Measurements from ENCODE around the gene CCDC85C. TPM values are rescaled to one million over a fixed set of nuclear protein-coding genes. Genes with fewer than 3 reads are reported as not detected.
A peak's percentile ranks its signal among the peaks of the same experiment; 100 is the strongest.

CCDC85C gene
- total RNA-seq, 6 donors from 2014 or later: 5.2 to 31.0 (median 20.4) TPM

GRCh38 chr14:99505089-99505488 lies 98.9 kb downstream of the CCDC85C start:
- no peak for TF ChIP-seq CTCF (IDR thresholded peaks at IDR 0.05)
- no peak for TF ChIP-seq POLR2A (IDR thresholded peaks at IDR 0.05)
- no peak for TF ChIP-seq POLR2AphosphoS5 (IDR thresholded peaks at IDR 0.05)
- Histone ChIP-seq H3K9me3 (no peaks in the 10 kb centered on the region), H3K27ac (no peak overlapping the region), H3K4me3 (no peak overlapping the region), H3K36me3 (peaks cover 61 to 100% (median 94%) of the 10 kb centered on the region in 4 donors), H3K4me1 (peaks cover 0 to 7% (median 5%) of the 10 kb centered on the region in 4 donors), H3K27me3 (no peaks in the 10 kb centered on the region)
- 85 to 93% methylated on average over 5 of the region's 5 CpGs for WGBS, 2 donors
- ATAC-seq (ENCODE audit: low FRiP score in 2 of 2): no peak
- no peak for DNase-seq

DNA sequence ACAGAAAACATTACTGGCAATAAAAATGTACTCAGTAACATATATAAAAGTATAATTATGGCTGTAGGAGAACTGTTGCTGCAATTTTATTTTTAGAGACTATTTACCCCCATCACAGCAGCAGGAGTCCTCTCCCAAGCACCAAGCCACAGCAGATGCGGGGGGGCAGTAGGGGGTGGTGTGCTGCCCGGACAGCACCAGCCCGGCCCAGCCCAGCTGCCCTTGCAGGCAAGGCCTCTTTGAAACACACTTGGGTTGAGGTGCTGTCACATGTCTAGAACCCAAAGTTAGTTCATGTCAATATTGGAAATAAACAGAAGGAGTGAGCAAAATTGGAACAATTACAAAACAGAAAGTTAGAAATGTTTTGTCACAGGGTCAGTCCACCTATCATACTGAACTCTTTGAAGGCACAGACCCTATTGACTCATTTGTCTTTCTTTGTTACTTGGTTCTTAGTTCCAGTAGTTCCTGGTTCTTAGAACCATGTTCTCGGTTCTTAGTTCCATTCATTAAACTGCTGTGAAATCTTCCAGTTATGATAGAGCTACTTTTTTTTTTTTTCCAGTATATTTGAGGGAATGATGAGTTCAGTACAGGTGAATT lies 100.1 kb downstream of the CCDC85C start:
- Histone ChIP-seq H3K4me1 (peaks cover 0 to 7% (median 5%) of the 10 kb centered on the region in 4 donors), H3K9me3 (no peaks in the 10 kb centered on the region), H3K27me3 (no peaks in the 10 kb centered on the region), H3K36me3 (peaks cover 55 to 100% (median 87%) of the 10 kb centered on the region in 4 donors), H3K4me3 (no peak overlapping the region), H3K27ac (no peak overlapping the region)
- DNase-seq: peak in 1 of 2 donors; percentile 60
- TF ChIP-seq CTCF (IDR thresholded peaks at IDR 0.05) (no peak), EP300 (IDR thresholded peaks at IDR 0.05) (no peak)
- ATAC-seq (ENCODE audit: low FRiP score in 2 of 2): no peak
- 93% methylated on average over 4 of the region's 4 CpGs for WGBS, 2 donors

GRCh38 chr14:99502989-99503421 lies 101.0 kb downstream of the CCDC85C start:
- peaks cover 0 to 7% (median 5%) of the 10 kb centered on the region in 4 donors for H3K4me1 ChIP-seq
- H3K9me3 ChIP-seq: no peaks in the 10 kb centered on the region
- no peak overlapping the region for H3K4me3 ChIP-seq
- TF ChIP-seq EP300 (IDR thresholded peaks at IDR 0.05) (no peak), POLR2AphosphoS5 (IDR thresholded peaks at IDR 0.05) (no peak), CTCF (IDR thresholded peaks at IDR 0.05) (no peak), POLR2A (IDR thresholded peaks at IDR 0.05) (no peak)
- no peak for ATAC-seq (ENCODE audit: low FRiP score in 2 of 2)
- H3K27ac ChIP-seq: no peak overlapping the region
- H3K27me3 ChIP-seq: no peaks in the 10 kb centered on the region
- peaks cover 45 to 100% (median 86%) of the 10 kb centered on the region in 4 donors for H3K36me3 ChIP-seq
- no peak for DNase-seq
- 86 to 87% methylated on average over 12 of the region's 14 CpGs for WGBS, 2 donors

GRCh38 chr14:99497894-99498293 lies 106.1 kb downstream of the CCDC85C start:
- no peak overlapping the region for H3K27ac ChIP-seq
- peaks cover 44 to 99% (median 73%) of the 10 kb centered on the region in 4 donors for H3K36me3 ChIP-seq
- ATAC-seq (ENCODE audit: low FRiP score in 2 of 2) (no peak), DNase-seq (no peak)
- no peaks in the 10 kb centered on the region for H3K27me3 ChIP-seq
- WGBS, 2 donors: 93 to 96% methylated on average over 2 to 3 of the region's 3 CpGs
- TF ChIP-seq POLR2A (IDR thresholded peaks at IDR 0.05): no peak
- TF ChIP-seq POLR2AphosphoS5 (IDR thresholded peaks at IDR 0.05): no peak
- TF ChIP-seq EP300 (IDR thresholded peaks at IDR 0.05): no peak
- TF ChIP-seq CTCF (IDR thresholded peaks at IDR 0.05): no peak
- H3K4me3 ChIP-seq: no peak overlapping the region
- no peaks in the 10 kb centered on the region for H3K4me1 ChIP-seq
- no peaks in the 10 kb centered on the region for H3K9me3 ChIP-seq

- TF ChIP-seq POLR2A (IDR thresholded peaks at IDR 0.05): no peak
- TF ChIP-seq POLR2AphosphoS5 (IDR thresholded peaks at IDR 0.05): no peak
- no peak for TF ChIP-seq CTCF (IDR thresholded peaks at IDR 0.05)
- TF ChIP-seq EP300 (IDR thresholded peaks at IDR 0.05): no peak
- ATAC-seq (ENCODE audit: low FRiP score in 2 of 2): no peak
- no peak for DNase-seq
- WGBS, 2 donors: 95 to 98% methylated on average over 2 of the region's 2 CpGs
- H3K4me3 ChIP-seq: no peak overlapping the region
- H3K9me3 ChIP-seq: no peaks in the 10 kb centered on the region
- peaks cover 39 to 99% (median 71%) of the 10 kb centered on the region in 4 donors for H3K36me3 ChIP-seq
- no peaks in the 10 kb centered on the region for H3K4me1 ChIP-seq
- H3K27ac ChIP-seq: no peak overlapping the region
- no peaks in the 10 kb centered on the region for H3K27me3 ChIP-seq
These were observed 106.7 kb downstream of the CCDC85C start for GRCh38 chr14:99497341-99497740.
